ENCODE measurements around the gene MAGI1.

MAGI1 gene

GRCh38 chr3:65484964-65485363 is 553.8 kb downstream of the MAGI1 start:
- H3K4me3 ChIP-seq (ENCODE audit: low read length), result no peak overlapping the region
- TF ChIP-seq CTCF (conservative IDR thresholded peaks at IDR 0.05; ENCODE audit: low read depth, low read length), result no peak
- DNase-seq (ENCODE audit: low read depth), result no peak

- DNase-seq (ENCODE audit: low read depth), result no peak
- no peak for TF ChIP-seq CTCF (conservative IDR thresholded peaks at IDR 0.05; ENCODE audit: low read depth, low read length)
- H3K4me3 ChIP-seq (ENCODE audit: low read length), result no peak overlapping the region
Observed at GRCh38 chr3:65483480-65483879, 555.2 kb downstream of the MAGI1 start.

GRCh38 chr3:65483011-65483410 is 555.7 kb downstream of the MAGI1 start:
- H3K4me3 ChIP-seq (ENCODE audit: low read length), result no peak overlapping the region
- DNase-seq (ENCODE audit: low read depth), result no peak
- no peak for TF ChIP-seq CTCF (conservative IDR thresholded peaks at IDR 0.05; ENCODE audit: low read depth, low read length)

- H3K4me3 ChIP-seq (ENCODE audit: low read length), result no peak overlapping the region
- TF ChIP-seq CTCF (conservative IDR thresholded peaks at IDR 0.05; ENCODE audit: low read depth, low read length), result no peak
- DNase-seq (ENCODE audit: low read depth), result no peak
Observed at GRCh38 chr3:65481085-65481484, 557.6 kb downstream of the MAGI1 start.

GRCh38 chr3:65479990-65480389 is 558.7 kb downstream of the MAGI1 start:
- H3K4me3 ChIP-seq (ENCODE audit: low read length), result no peak overlapping the region
- no peak for DNase-seq (ENCODE audit: low read depth)
- TF ChIP-seq CTCF (conservative IDR thresholded peaks at IDR 0.05; ENCODE audit: low read depth, low read length), result no peak

GRCh38 chr3:65478551-65479500 is 559.9 kb downstream of the MAGI1 start:
- no peak overlapping the region for H3K4me3 ChIP-seq (ENCODE audit: low read length)
- no peak for DNase-seq (ENCODE audit: low read depth)
- TF ChIP-seq CTCF (conservative IDR thresholded peaks at IDR 0.05; ENCODE audit: low read depth, low read length), result no peak

GRCh38 chr3:65473736-65474135 is 565.0 kb downstream of the MAGI1 start:
- TF ChIP-seq CTCF (conservative IDR thresholded peaks at IDR 0.05; ENCODE audit: low read depth, low read length), result no peak
- H3K4me3 ChIP-seq (ENCODE audit: low read length), result no peak overlapping the region
- no peak for DNase-seq (ENCODE audit: low read depth)
